ENCODE data around the gene RABEP2.

- TF ChIP-seq CTCF (IDR thresholded peaks at IDR 0.05) (no peak), POLR2A (IDR thresholded peaks at IDR 0.05) (no peak)
Measured at GRCh38 chr16:28859326-28859725, 65.7 kb downstream of the RABEP2 start.
